22Rv1 (cell line): ENCODE measurements around the gene NLN.
"Not testable (repeated sequence)": the region's sequence is repeated elsewhere in the genome, so short reads cannot be mapped to it uniquely, and the experiment has no call there.

Experiments
- H3K27ac ChIP-seq: fragments of 450-650 bp; 2 replicates; pipeline ENCODE4 v1.5.1; 2017
- ZFX ChIP-seq: fragments of 450-650 bp; IDR thresholded peaks from 2 replicates; pipeline ENCODE4 v1.6.1; 2017; ENCODE audit warnings: antibody characterized with exemption, borderline replicate concordance
- TF ChIP-seq, protein P1 (sequence below): fragments of 450-650 bp; IDR thresholded peaks from 2 replicates; pipeline ENCODE4 v1.5.1; 2017; ENCODE audit warnings: mild to moderate bottlenecking

Gene NLN

DNA sequence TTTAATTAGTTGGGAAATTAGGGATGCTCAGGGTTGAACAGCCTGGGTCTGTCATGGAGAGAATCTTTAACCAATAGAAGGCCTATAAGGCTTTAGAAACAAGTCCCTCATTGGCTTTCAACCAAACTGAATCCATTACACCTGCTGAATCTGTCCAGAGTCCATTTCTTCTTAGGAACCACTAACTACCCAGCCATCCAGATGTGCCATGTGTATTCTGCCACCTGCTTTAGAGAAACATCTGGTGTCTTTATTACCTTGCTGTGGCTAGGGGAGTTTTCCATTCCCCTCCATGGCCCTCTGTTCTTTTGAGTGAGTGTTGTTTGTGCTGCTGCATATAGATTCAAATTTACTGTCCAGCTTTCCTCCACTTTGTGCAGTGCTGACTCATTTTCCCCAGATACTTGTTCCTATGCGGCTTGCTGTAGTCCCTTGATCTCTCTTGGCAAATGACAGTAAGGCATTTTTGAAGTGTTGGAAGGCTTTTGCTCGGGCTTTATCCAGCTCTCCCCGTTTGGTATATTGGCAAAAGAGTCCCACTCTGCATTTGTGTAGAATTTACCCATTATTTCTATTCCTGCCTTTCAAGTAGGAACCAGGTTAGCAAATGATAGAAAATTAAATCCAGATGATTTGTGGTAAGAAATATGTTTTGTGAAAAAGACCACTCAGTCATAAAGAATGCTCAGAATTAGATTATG, 54.6 kb downstream of the NLN start:
- TF ChIP-seq, protein P1, sequence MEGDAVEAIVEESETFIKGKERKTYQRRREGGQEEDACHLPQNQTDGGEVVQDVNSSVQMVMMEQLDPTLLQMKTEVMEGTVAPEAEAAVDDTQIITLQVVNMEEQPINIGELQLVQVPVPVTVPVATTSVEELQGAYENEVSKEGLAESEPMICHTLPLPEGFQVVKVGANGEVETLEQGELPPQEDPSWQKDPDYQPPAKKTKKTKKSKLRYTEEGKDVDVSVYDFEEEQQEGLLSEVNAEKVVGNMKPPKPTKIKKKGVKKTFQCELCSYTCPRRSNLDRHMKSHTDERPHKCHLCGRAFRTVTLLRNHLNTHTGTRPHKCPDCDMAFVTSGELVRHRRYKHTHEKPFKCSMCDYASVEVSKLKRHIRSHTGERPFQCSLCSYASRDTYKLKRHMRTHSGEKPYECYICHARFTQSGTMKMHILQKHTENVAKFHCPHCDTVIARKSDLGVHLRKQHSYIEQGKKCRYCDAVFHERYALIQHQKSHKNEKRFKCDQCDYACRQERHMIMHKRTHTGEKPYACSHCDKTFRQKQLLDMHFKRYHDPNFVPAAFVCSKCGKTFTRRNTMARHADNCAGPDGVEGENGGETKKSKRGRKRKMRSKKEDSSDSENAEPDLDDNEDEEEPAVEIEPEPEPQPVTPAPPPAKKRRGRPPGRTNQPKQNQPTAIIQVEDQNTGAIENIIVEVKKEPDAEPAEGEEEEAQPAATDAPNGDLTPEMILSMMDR, result no peak
- no peak for TF ChIP-seq ZFX
- H3K27ac ChIP-seq, result no peak overlapping the region

DNA sequence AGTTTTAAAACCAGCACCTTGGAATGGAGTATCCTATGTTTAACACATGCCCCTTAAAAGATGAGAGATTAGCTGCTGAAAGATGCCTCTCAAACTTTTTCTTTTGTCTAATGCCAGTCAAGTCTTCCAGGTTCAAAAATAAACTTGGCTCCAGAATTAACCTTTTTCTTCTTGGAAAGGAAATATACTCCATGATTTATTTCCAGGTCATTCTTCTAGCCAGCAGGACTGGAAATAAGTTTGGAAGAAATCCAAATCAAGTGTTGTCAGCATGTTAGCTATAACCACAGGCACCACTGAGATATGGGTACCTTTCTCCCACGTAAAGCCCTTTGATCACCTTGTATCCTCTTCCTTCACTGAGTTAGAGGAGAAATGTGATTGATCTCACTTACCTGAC, 56.1 kb downstream of the NLN start:
- TF ChIP-seq, protein P1, result no peak
- no peak for TF ChIP-seq ZFX
- no peak overlapping the region for H3K27ac ChIP-seq

DNA sequence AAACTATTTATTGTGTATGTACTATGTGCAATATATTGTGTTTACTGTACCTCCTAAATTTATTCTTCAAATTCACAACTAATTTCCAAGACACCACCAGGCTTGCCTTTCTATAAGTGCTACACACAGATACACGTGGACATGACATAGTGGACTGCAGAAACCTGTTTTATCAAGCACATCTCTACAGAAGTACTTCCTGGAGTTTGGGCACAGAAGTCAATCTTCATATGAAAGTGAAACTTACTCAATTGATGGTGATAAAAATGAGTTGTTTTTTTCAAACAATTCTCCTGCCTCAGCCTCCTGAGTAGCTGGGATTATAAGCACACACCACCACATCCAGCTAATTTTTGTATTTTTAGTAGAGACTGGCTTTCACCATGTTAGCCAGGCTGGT, 57.6 kb downstream of the NLN start:
- no peak overlapping the region for H3K27ac ChIP-seq
- TF ChIP-seq, protein P1, result no peak
- TF ChIP-seq ZFX, result no peak

DNA sequence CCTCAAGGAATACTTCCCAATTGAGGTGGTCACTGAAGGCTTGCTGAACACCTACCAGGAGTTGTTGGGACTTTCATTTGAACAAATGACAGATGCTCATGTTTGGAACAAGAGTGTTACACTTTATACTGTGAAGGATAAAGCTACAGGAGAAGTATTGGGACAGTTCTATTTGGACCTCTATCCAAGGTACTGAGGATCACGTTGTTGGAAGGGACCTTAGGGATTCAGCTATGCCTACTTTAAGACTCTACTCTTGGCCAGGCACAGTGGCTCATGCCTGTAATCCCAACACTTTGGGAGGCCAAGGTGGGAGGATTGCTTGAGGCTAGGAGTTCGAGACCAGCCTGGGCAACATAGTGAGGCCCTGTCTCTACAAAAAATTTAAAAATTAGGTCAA, 66.3 kb downstream of the NLN start:
- H3K27ac ChIP-seq, result not testable (repeated sequence)

DNA sequence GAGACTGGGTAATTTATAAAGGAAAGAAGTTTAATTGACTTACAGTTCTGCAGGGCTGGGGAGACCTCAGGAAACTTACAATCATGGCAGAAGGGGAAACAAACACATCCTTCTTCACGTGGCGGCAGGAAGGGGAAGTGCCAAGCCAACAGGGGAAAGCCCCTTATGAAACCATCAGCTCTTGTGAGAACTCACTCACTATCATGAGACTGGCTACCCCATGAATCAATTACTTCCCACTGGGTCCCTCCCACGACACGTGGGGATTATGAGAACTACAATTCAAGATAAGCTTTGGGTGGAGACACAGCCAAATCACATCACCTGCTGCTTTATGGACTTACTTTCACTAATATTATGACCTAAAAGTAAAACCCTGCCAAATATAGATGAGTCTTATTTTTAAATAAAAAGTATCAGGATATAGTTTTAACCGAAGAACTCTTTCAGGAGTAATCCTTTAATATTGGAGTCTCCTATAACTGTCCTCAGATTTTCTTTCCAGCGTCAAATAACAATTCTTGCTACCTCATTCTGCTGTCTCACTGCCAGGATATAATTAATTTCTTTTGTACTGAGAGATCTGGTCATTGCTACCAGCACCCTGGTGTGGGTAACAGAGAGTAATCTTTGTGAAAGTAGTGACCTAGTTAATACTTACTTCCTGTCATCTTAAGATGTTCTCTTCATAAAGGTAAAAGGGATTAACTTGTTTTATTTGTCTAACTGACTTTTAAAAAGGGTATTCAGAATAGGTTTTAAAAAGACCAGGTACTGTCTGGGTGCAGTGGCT, 68.6 kb downstream of the NLN start:
- TF ChIP-seq, protein P1, result no peak
- TF ChIP-seq ZFX, result no peak
- no peak overlapping the region for H3K27ac ChIP-seq

DNA sequence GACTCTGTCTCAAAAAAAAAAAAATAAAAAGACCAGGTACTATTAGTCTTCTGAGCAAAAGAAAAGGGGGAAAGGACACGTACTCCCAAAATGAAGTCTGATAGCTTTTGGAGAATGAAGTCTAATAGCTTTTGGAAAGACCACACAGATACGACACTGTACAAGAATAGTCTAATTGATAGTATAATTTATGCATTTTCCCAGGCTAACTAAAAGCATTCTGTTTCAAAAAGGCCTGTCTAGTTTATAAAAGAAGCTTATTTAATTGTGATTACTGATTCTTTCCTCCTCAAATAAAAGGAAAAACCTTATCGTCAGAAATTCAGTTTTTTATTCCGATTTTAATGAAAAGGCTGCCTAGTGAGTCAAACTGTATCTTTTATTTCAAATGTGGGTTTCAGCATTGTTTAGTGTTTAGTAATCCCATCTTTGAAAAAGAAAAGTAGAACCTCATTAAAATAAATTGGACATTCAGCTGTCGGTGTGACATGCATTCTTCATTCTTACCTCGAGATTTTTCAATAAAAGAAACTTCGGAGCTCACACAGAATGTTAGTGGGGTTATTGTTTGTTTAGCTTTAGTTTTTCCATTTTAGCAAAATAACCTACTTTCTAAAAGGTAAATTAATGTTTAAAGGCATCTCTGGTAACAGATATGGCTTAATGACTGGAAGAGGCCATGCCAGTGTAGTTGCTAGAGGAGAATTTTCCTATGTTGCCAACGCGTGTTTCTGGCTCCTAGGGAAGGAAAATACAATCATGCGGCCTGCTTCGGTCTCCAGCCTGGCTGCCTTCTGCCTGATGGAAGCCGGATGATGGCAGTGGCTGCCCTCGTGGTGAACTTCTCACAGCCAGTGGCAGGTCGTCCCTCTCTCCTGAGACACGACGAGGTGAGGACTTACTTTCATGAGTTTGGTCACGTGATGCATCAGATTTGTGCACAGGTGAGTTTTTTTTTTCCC, 70.0 kb downstream of the NLN start:
- no peak overlapping the region for H3K27ac ChIP-seq

DNA sequence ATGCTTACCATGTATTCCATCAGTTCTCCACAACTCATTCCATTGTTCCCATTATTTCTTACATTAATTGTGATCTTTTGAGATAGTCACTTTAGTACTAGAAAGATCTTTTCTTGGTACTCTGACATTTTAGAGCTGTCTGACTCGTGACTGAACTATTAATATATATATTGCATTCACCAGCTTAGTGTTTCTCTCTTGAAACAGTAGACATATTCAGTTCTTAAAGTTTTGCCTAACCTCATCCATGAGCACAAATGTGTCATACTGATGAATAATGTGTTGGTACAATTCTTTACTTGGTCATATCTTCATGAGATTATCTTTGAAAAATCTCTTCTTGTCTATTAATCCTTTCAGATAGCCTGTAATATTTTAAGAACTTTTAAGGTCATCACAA, 74.3 kb downstream of the NLN start:
- TF ChIP-seq, protein P1, result no peak
- TF ChIP-seq ZFX, result no peak
- no peak overlapping the region for H3K27ac ChIP-seq

More for the DNA sequence above, 70.0 kb downstream of the NLN start:
- TF ChIP-seq, protein P1, result no peak
- no peak for TF ChIP-seq ZFX
